Large intestine (tissue), 3 donors: ENCODE measurements around the gene RAP1GAP. TPM values are rescaled to one million over a fixed set of nuclear protein-coding genes. Genes with fewer than 3 reads are reported as not detected.

ENCODE experiments used
- DNase-seq, 2 donors: peaks; one replicate each; pipeline versions ENCODE4 v3.0.0 to v3.0.0-alpha.2; 2013
- H3K27ac ChIP-seq: one replicate; pipeline ENCODE4 v1.5.1; 2013; ENCODE audit warnings: low read length
- H3K27me3 ChIP-seq: 2 replicates; pipeline ENCODE4 v1.6.1; 2013; ENCODE audit warnings: low read length; ENCODE audit not compliant: control insufficient read depth, insufficient read depth
- H3K36me3 ChIP-seq: 2 replicates; pipeline ENCODE4 v1.6.1; 2013; ENCODE audit warnings: low read length; ENCODE audit not compliant: control insufficient read depth, insufficient read depth
- H3K4me1 ChIP-seq: one replicate; pipeline ENCODE4 v1.6.1; 2013; ENCODE audit warnings: low read length; ENCODE audit not compliant: control insufficient read depth, insufficient read depth
- H3K4me3 ChIP-seq: one replicate; pipeline ENCODE4 v1.5.1; 2013; ENCODE audit warnings: low read length
- H3K9me3 ChIP-seq: one replicate; pipeline ENCODE4 v1.6.1; 2013; ENCODE audit warnings: mild to moderate bottlenecking, low read depth, low read length, moderate library complexity; ENCODE audit not compliant: control insufficient read depth
- WGBS: methylation state at CpG from one replicate; pipeline ENCODE4 v1.1.5; 2013; ENCODE audit warnings: low lambda C conversion rate; ENCODE audit not compliant: insufficient coverage; 5-methylcytosine and 5-hydroxymethylcytosine counted together
- polyA plus RNA-seq: library from polyadenylated mRNA; unstranded; fragments of 120-200 nt; gene quantifications from one replicate; pipeline ENCODE4 v1.2.1, GENCODE V29; 2013

The RAP1GAP gene
- polyA plus RNA-seq, 1 donor = 68.1 TPM

DNA sequence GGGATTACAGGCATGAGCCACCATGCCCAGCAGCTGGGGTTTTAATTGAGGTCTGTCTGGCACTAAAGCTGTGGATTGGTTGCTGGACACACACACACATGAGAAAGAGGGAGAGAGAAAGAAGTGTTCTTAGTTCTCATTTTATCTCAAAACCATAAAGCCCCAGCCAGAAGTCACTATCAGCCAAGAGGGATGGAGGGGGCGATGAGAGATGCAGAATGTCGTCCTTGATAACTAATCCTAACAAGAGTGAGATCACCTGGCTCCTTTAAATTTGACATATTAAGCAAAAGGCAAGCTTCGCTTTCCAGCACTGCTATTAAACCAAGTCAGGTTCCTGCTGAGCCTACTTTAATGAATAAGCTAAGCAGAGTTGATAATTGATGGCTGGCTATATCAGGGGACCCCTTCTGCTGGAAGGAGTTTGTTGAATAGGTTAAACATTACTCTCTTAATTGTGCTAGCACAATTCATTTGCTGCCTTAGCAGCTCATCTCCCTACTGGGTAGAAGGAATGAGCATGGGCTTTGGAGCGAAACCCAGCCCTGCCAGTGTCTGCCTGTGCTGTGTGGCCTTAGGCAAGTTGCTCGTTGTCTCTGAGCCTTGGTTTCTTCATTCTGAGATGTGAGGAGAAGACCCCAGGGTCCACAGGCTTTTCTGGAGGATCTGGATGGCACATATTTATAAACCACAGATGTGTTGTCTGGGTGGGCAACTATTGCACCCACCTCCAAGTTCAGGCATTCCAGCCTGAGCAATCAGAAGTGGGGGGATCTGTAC, 109.2 kb downstream of the RAP1GAP start:
- no peak overlapping the region for H3K27ac ChIP-seq
- DNase-seq = no peak
- H3K4me1 ChIP-seq = no peaks in the 10 kb centered on the region
- no peaks in the 10 kb centered on the region for H3K36me3 ChIP-seq
- H3K27me3 ChIP-seq = no peaks in the 10 kb centered on the region
- no peaks in the 10 kb centered on the region for H3K9me3 ChIP-seq
- no peak overlapping the region for H3K4me3 ChIP-seq
- no CpG with 5 or more reads among the region's 5 CpGs for WGBS

GRCh38 chr1:21553116-21553926, 115.8 kb downstream of the RAP1GAP start:
- Histone ChIP-seq H3K27ac (no peak overlapping the region), H3K9me3 (no peaks in the 10 kb centered on the region)
- DNase-seq = no peak

DNA sequence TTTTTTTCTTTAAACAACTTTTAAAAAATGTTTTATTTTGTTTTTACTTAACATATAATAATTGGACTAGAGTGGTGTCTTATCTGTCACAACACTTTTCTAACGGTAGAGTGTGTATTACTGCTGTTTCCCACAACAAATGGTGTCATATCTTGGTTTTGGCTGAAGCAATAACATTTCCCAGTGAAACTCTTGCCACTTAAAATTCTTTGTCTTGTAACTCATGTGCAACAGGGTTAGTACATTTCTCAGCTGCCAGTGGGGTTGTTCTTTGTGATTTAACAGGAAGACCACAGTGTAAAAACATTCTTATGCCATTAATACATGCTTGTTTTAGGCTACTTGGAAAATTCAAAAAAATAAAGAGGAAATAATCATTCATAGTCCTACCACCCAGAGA, 116.4 kb downstream of the RAP1GAP start:
- DNase-seq = no peak
- Histone ChIP-seq H3K9me3 (no peaks in the 10 kb centered on the region), H3K36me3 (no peaks in the 10 kb centered on the region), H3K4me3 (no peak overlapping the region), H3K27me3 (peaks cover 9% of the 10 kb centered on the region), H3K27ac (no peak overlapping the region), H3K4me1 (no peaks in the 10 kb centered on the region)
- no CpG with 5 or more reads among the region's 1 CpG for WGBS

More at GRCh38 chr1:21553116-21553926, 115.8 kb downstream of the RAP1GAP start:
- Histone ChIP-seq H3K27me3 (peaks cover 9% of the 10 kb centered on the region), H3K4me1 (no peaks in the 10 kb centered on the region), H3K4me3 (no peak overlapping the region), H3K36me3 (no peaks in the 10 kb centered on the region)
- 60% methylated on average over 1 of the region's 8 CpGs for WGBS

GRCh38 chr1:21550866-21551475, 118.2 kb downstream of the RAP1GAP start:
- Histone ChIP-seq H3K36me3 (no peaks in the 10 kb centered on the region), H3K4me3 (no peak overlapping the region), H3K4me1 (no peaks in the 10 kb centered on the region), H3K27ac (no peak overlapping the region), H3K9me3 (no peaks in the 10 kb centered on the region), H3K27me3 (peaks cover 9% of the 10 kb centered on the region)
- no CpG with 5 or more reads among the region's 12 CpGs for WGBS
- no peak for DNase-seq

DNA sequence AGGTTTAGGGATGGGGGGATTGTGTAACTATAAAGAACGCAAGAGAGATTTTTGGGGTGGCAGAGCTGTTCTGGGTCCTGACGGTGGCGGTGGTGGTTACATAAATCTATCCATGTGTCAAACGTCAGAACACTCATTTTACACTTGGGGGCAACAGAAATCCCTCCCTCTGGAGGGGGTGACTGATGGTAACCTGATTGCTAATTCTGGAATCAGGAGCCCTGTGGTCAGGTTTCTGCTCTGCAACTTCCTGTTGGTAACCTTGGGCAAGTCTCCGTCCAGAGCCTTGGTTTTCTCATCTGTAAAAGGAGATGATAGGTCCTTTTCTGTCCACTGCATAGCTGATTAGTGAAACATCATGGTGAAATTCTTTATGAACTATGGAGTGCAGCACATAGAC, 119.1 kb downstream of the RAP1GAP start:
- WGBS = 100% methylated on average over 1 of the region's 5 CpGs
- no peak for DNase-seq
- Histone ChIP-seq H3K36me3 (no peaks in the 10 kb centered on the region), H3K27me3 (peaks cover 9% of the 10 kb centered on the region), H3K27ac (no peak overlapping the region), H3K4me3 (no peak overlapping the region), H3K4me1 (no peaks in the 10 kb centered on the region), H3K9me3 (no peaks in the 10 kb centered on the region)

- H3K27ac ChIP-seq = no peak overlapping the region
- H3K4me1 ChIP-seq = no peaks in the 10 kb centered on the region
- no CpG with 5 or more reads among the region's 11 CpGs for WGBS
- no peak overlapping the region for H3K4me3 ChIP-seq
- no peaks in the 10 kb centered on the region for H3K36me3 ChIP-seq
- no peaks in the 10 kb centered on the region for H3K9me3 ChIP-seq
- DNase-seq = no peak
- peaks cover 9% of the 10 kb centered on the region for H3K27me3 ChIP-seq
Measured at GRCh38 chr1:21547876-21548275, 121.3 kb downstream of the RAP1GAP start.

Other genes with a start within 250 kb of the RAP1GAP start
- 13.6 TPM for gene NBPF3, start 229.2 kb downstream of the RAP1GAP start, polyA plus RNA-seq
- gene ALPL, start 159.9 kb downstream of the RAP1GAP start, polyA plus RNA-seq = 1.5 TPM
- 43.3 TPM for gene USP48, start 113.8 kb upstream of the RAP1GAP start, polyA plus RNA-seq
- gene LDLRAD2, start 142.9 kb upstream of the RAP1GAP start, polyA plus RNA-seq = 2.5 TPM